Tibial nerve (tissue), 3 donors: ENCODE measurements around the gene AOPEP.

Experiments
- POLR2A ChIP-seq, 2 donors: fragments of 450-650 bp; IDR thresholded peaks; one replicate each; pipeline ENCODE4 v1.6.1; 2017; ENCODE audit warnings: antibody characterized with exemption in 2 of 2, mild to moderate bottlenecking in 2 of 2, moderate library complexity in 2 of 2
- TF ChIP-seq, protein P1 (sequence below), 5 experiments: fragments of 200-600 bp in 3 of 5; fragments of 450-650 bp in 2 of 5; sonication (generic) in 3 of 5; IDR thresholded peaks; one replicate each; pipeline ENCODE4 v1.5.1; 2016 to 2019; ENCODE audit warnings: antibody characterized with exemption in 5 of 5, mild to moderate bottlenecking in 3 of 5, moderate library complexity in 2 of 5

DNA sequence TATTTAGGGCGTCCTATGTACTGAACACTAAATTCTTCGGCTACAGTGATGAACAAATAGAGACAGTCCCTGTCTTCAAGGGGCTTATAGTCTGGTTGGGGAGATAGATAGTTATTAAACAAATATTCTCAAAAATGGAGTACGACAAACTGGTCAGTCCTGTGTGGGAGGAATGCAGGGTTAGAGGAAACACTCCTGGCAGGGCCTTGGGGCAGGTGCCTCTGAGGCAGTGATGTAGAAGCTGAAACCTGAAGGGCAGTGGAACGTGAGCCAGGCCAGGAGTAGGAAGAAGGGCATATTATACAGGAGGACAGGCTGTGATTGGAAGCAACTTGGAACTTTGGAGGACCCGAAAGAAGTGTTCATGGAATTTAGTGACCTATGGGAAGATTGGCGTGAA lies 133.4 kb downstream of the AOPEP start:
- TF ChIP-seq, protein P1, sequence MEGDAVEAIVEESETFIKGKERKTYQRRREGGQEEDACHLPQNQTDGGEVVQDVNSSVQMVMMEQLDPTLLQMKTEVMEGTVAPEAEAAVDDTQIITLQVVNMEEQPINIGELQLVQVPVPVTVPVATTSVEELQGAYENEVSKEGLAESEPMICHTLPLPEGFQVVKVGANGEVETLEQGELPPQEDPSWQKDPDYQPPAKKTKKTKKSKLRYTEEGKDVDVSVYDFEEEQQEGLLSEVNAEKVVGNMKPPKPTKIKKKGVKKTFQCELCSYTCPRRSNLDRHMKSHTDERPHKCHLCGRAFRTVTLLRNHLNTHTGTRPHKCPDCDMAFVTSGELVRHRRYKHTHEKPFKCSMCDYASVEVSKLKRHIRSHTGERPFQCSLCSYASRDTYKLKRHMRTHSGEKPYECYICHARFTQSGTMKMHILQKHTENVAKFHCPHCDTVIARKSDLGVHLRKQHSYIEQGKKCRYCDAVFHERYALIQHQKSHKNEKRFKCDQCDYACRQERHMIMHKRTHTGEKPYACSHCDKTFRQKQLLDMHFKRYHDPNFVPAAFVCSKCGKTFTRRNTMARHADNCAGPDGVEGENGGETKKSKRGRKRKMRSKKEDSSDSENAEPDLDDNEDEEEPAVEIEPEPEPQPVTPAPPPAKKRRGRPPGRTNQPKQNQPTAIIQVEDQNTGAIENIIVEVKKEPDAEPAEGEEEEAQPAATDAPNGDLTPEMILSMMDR (IDR thresholded peaks at IDR 0.05), result no peak
- no peak for TF ChIP-seq POLR2A (IDR thresholded peaks at IDR 0.05)
